ENCODE results near the gene DYNC2H1. TPM values are rescaled to one million over a fixed set of nuclear protein-coding genes. Genes with fewer than 3 reads are reported as not detected.

Gene DYNC2H1
- total RNA-seq, 3 donors from 2014 or later: 2.3 to 12.4 (median 5.0) TPM

DNA sequence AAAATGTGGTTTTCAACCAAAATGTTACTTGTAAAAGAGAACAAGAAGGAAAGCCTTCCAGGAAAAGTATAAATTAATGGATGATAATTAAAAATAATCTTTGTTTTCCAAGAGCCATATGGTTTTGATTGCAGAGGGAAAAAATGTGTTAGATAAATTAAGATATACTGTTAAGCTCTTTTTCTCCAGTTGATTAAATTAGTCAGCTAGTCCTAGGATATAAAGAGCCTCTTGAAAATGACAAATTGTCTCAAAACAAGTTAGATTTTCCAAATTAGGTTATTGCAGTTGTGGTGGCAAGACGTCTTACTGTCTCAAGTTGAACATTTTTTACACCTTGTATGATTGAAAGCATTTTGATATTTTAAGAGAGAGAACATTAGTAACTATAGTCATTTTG lies 110.9 kb downstream of the DYNC2H1 start:
- intact Hi-C loops (cut with DNase I, micrococcal nuclease): no loop called here
- Histone ChIP-seq H3K36me3 (ENCODE audit: low read depth) (no peaks in the 10 kb centered on the region), H3K9me3 (no peaks in the 10 kb centered on the region), H3K4me3 (no peak overlapping the region), H3K4me1 (ENCODE audit: low read depth) (no peaks in the 10 kb centered on the region)
- DNase-seq: no peak
- no peak for ATAC-seq
- TF ChIP-seq, protein P1, sequence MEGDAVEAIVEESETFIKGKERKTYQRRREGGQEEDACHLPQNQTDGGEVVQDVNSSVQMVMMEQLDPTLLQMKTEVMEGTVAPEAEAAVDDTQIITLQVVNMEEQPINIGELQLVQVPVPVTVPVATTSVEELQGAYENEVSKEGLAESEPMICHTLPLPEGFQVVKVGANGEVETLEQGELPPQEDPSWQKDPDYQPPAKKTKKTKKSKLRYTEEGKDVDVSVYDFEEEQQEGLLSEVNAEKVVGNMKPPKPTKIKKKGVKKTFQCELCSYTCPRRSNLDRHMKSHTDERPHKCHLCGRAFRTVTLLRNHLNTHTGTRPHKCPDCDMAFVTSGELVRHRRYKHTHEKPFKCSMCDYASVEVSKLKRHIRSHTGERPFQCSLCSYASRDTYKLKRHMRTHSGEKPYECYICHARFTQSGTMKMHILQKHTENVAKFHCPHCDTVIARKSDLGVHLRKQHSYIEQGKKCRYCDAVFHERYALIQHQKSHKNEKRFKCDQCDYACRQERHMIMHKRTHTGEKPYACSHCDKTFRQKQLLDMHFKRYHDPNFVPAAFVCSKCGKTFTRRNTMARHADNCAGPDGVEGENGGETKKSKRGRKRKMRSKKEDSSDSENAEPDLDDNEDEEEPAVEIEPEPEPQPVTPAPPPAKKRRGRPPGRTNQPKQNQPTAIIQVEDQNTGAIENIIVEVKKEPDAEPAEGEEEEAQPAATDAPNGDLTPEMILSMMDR (IDR thresholded peaks at IDR 0.05): no peak

DNA sequence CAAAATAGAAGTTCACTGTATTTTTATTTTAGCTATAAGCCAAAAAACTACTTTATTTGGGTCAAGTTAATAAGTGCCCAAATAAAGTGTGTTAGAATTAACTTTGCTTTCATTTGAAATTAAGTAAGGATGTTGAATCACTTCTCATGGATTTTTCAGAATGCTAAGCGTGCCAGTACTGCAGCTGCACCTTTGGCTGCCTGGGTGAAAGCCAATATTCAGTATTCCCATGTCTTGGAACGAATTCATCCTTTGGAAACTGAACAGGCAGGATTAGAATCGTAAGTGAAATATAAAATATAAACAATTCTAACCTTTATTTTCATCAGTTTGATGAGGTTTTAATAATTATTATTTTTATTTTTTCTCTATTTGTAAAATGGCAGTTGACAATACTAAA lies 113.6 kb downstream of the DYNC2H1 start:
- Histone ChIP-seq H3K9me3 (no peaks in the 10 kb centered on the region), H3K36me3 (ENCODE audit: low read depth) (no peaks in the 10 kb centered on the region), H3K4me1 (ENCODE audit: low read depth) (no peaks in the 10 kb centered on the region), H3K4me3 (no peak overlapping the region)
- ATAC-seq (no peak), DNase-seq (no peak)
- TF ChIP-seq, protein P1 (IDR thresholded peaks at IDR 0.05): no peak
- intact Hi-C loops (cut with DNase I, micrococcal nuclease): no loop called here

DNA sequence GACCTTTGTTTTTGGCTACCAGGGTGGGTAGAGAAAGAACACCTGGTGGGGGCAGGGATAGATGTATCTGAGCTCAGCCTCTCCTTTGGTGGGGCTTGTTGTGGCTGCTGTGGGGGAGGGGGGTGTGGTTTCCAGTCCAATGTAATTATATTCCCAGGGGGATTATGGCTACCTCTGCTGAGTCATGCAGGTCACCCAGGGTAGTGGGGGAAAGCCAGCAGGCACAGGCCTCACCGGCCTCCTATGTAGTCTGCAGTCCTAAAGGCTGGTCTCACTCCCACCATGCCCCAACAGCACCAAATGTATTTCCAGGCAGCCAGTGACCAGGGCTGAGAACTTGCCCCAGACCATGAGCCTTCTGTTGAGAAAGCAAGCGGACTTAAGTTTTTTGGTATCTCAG lies 119.6 kb downstream of the DYNC2H1 start:
- Histone ChIP-seq H3K4me1 (ENCODE audit: low read depth) (no peaks in the 10 kb centered on the region), H3K4me3 (no peak overlapping the region), H3K9me3 (no peaks in the 10 kb centered on the region), H3K36me3 (ENCODE audit: low read depth) (no peaks in the 10 kb centered on the region)
- DNase-seq (no peak), ATAC-seq (no peak)
- intact Hi-C loops (cut with DNase I, micrococcal nuclease): no loop called here
- TF ChIP-seq, protein P1 (IDR thresholded peaks at IDR 0.05): no peak

DNA sequence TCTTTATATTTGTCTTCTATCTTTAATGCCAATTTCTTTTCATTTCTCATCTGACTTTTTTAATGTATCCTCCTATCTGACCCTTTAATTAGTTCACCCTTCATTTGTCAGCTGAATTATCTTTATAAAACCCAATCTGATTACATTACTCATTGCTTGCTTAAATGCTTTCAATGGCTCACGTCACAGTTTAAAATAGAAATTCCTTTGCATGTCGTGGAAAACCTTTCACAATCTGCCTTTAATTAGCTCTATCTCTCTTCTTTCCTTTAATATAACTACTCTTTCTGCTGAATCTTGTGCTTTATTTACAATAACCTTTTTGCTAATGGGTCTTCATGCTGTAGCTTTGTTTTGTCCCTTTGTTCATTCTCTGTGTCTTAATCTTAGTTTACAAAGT lies 125.7 kb downstream of the DYNC2H1 start:
- Histone ChIP-seq H3K4me3 (no peak overlapping the region), H3K36me3 (ENCODE audit: low read depth) (no peaks in the 10 kb centered on the region), H3K4me1 (ENCODE audit: low read depth) (no peaks in the 10 kb centered on the region), H3K9me3 (no peaks in the 10 kb centered on the region)
- ATAC-seq (no peak), DNase-seq (no peak)
- TF ChIP-seq, protein P1 (IDR thresholded peaks at IDR 0.05): no peak
- intact Hi-C loops (cut with DNase I, micrococcal nuclease): no loop called here

DNA sequence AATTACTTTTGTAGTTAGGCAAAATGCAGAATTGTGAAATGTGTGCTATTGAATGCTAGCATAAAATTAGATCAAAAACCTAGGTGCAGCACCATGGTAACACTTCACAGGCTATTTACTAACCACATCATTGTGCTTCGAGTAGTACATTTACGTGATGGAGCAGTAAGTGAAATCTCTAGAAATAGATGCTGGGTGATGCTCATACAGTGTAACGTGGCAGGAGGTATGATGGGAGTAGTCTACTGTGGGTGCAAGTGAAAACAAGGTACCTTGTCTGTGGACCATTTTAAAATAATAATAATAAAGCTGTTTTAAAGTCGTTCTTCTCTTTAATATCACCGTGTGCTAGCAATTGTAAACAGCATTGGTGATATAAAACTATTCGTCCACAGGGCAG lies 132.3 kb downstream of the DYNC2H1 start:
- ATAC-seq (no peak), DNase-seq (no peak)
- no peaks in the 10 kb centered on the region for H3K36me3 ChIP-seq (ENCODE audit: low read depth)
- no peaks in the 10 kb centered on the region for H3K9me3 ChIP-seq
- intact Hi-C loops (cut with DNase I, micrococcal nuclease): no loop called here
- H3K4me3 ChIP-seq: no peak overlapping the region
- H3K4me1 ChIP-seq (ENCODE audit: low read depth): no peaks in the 10 kb centered on the region
- TF ChIP-seq, protein P1 (IDR thresholded peaks at IDR 0.05): no peak

DNA sequence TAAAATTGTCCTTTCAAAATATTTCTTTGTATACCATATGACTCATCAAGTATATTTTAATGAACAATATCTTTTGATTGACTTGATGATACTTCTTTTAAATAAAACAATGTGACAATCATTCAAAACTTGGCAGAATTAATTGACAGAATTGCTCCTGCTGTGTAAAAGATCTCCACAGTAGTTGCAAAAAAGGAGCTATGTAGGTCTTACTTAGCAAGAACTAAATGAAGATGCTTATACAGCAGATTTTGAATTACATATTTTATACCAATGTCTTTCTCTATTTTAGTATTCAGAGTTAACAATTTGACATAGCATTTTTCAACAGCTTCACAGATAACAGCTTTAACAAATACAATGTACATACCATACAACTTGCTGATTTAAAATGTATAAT lies 144.9 kb downstream of the DYNC2H1 start:
- intact Hi-C loops (cut with DNase I, micrococcal nuclease): no loop called here
- no peak for ATAC-seq
- TF ChIP-seq, protein P1 (IDR thresholded peaks at IDR 0.05): no peak
- H3K4me3 ChIP-seq: no peak overlapping the region
- no peaks in the 10 kb centered on the region for H3K4me1 ChIP-seq (ENCODE audit: low read depth)
- H3K9me3 ChIP-seq: no peaks in the 10 kb centered on the region
- H3K36me3 ChIP-seq (ENCODE audit: low read depth): no peaks in the 10 kb centered on the region
- DNase-seq: no peak

Data from mucosa of descending colon (tissue), 3 donors.